ENCODE measurements around the gene TMEM97. TPM values are rescaled to one million over a fixed set of nuclear protein-coding genes. Genes with fewer than 3 reads are reported as not detected.

The TMEM97 gene
- total and polyA plus RNA-seq, 9 of the 15 experiments (the other 6 are each of a cell fraction or from before 2014, with no cell fraction given): 34.6 to 121 (median 76.0) TPM

- TF ChIP-seq ZNF280B (CRISPR knock-in tag; IDR thresholded peaks at IDR 0.05) (no peak), PKNOX1 (IDR thresholded peaks at IDR 0.05) (peak; percentile 75), ZFX (CRISPR knock-in tag; IDR thresholded peaks at IDR 0.05) (peak; percentile 88), TBP (optimal IDR thresholded peaks at IDR 0.05; ENCODE audit: low read depth, low read length) (peak; percentile 85), PHF8 (IDR thresholded peaks at IDR 0.05; ENCODE audit: borderline replicate concordance, low read length) (peak; percentile 98; the same call in 1 of the 2 replicates), SAP30 (IDR thresholded peaks at IDR 0.05; ENCODE audit: borderline replicate concordance, insufficient read depth, low read depth, low read length, poor library complexity, severe bottlenecking) (peak; percentile 55), NFIX (CRISPR knock-in tag; IDR thresholded peaks at IDR 0.05; ENCODE audit: low read depth) (no peak), MNT (conservative IDR thresholded peaks at IDR 0.05) (peak; percentile 67 to 94), SIRT6 (IDR thresholded peaks at IDR 0.05; ENCODE audit: low read depth, low read length) (no peak), SP2 (IDR thresholded peaks at IDR 0.05; ENCODE audit: extremely low read depth, low read depth, low read length, poor library complexity, severe bottlenecking) (peak; percentile 33), BRD9 (IDR thresholded peaks at IDR 0.05; ENCODE audit: low read depth, partially characterized antibody) (no peak), ZNF639 (CRISPR knock-in tag; conservative IDR thresholded peaks at IDR 0.05 in 1 of 2, IDR thresholded peaks at IDR 0.05 in 1 of 2) (peak in 1 of 2 experiments; percentile 87; a peak in 2 of 4 replicates), SRF (CRISPR knock-in tag; IDR thresholded peaks at IDR 0.05) (no peak), ZNF212 (CRISPR knock-in tag; IDR thresholded peaks at IDR 0.05) (0 out of 2 replicates have a peak, but pooled peaks have one; percentile 7), ARNT (IDR thresholded peaks at IDR 0.05) (no peak), FOSL1 (tag; conservative IDR thresholded peaks at IDR 0.05) (0 out of 2 replicates have a peak, but pooled peaks have one; percentile 6), SOX6 (IDR thresholded peaks at IDR 0.05) (peak; percentile 29; the same call in 1 of the 2 replicates), U2AF1 (optimal IDR thresholded peaks at IDR 0.05; ENCODE audit: low read depth, low read length) (peak; percentile 77), ID3 (CRISPR knock-in tag; IDR thresholded peaks at IDR 0.05) (no peak), ID3 (tag; IDR thresholded peaks at IDR 0.05) (0 out of 2 replicates have a peak, but pooled peaks have one; percentile 20)
Observed at GRCh38 chr17:28357061-28357900, 38.3 kb downstream of the TMEM97 start, which contains the start of gene POLDIP2 (continued).

All from K562 (cell line).